Activated CD4-positive, alpha-beta T cell treated with anti-CD3 and anti-CD28 coated beads, Interleukin-2, amount 50 U/mL, for 4 hours (primary cell): ENCODE data around the gene PLPPR1.

Experiments
- DNase-seq, 2 experiments: peaks; one replicate each; pipeline ENCODE4 v3.0.0-alpha.2; 2020

The PLPPR1 gene

GRCh38 chr9:101354765-101355708, 326.5 kb downstream of the PLPPR1 start:
- no peak for DNase-seq

- DNase-seq = no peak
Observed at GRCh38 chr9:101356619-101357018, 328.1 kb downstream of the PLPPR1 start.

GRCh38 chr9:101359679-101360078, 331.2 kb downstream of the PLPPR1 start:
- no peak for DNase-seq

GRCh38 chr9:101360647-101361046, 332.1 kb downstream of the PLPPR1 start:
- DNase-seq = no peak

DNA sequence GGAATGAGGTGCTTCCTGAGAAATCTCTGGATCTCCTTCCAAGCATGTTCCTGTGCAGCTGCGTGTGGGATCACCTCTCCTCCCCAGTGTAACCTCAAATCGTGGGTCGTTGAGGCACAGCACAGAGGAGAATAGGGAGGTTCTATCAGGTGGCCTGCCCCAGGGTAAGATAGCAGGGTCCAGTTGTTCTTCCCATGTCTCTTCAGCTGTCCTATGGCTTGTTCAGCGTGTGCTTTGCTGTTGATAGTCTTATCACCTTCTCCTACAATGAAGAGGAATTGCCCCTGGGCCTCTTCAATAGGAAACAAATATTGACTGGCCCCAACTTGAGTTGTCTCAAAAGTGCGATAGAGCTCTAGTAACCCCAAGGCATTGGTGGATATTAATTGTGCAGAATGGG, 333.9 kb downstream of the PLPPR1 start:
- no peak for DNase-seq

DNA sequence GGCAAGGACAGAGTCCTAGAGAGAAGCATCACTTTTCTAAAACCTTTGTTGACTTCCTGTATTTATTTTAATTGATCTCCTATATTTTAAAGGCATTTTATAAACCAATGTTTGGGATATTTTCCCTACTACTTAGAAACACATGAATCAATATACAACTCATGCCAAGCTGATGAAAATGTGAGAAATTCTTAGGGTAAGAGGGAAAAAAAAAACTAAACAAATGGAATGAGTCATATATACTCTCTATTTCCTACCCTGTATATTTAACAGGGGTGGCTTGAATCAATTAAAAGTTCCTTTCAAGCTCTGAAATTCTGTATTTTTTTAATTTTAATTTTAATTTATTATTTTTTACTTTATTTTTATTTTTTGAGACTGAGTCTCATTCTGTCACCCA, 336.7 kb downstream of the PLPPR1 start:
- DNase-seq = no peak

DNA sequence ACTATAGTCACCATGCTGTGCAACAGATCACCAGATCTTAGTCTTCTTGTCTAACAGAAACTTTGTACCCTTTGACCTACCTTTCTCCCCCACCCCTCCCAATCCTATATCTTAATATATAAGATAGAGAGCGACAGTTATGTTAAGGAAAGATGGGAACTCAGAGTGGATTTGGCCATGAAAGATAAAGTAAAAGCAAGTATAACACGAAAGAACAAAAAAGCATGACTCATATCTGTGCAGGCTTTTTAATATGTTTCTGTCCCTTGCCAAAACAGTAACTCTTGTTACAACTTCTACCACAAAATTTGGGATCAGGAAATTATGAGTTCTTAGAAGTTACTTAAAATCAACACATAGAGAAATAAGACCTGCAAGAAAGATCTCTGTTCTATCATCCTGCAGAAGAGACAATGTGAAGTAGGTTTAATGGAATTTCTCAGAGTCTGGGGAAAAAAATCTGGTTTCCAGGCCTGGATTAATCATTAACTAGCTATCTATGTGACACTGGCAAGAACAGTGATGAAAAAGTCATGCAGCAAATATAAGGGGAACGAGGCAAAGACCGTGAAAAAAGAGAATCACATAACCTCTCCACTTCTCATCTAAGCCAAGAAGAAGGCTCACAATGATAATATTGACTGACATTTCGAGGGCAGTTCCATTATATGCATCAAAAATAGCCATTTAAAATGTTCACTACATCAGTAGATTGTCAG, 337.7 kb downstream of the PLPPR1 start:
- DNase-seq = no peak

GRCh38 chr9:101367323-101367722, 338.8 kb downstream of the PLPPR1 start:
- DNase-seq = no peak

GRCh38 chr9:101369286-101369685, 340.8 kb downstream of the PLPPR1 start:
- no peak for DNase-seq

- DNase-seq = no peak
Observed at GRCh38 chr9:101369884-101370531, 341.5 kb downstream of the PLPPR1 start.

- no peak for DNase-seq
Observed at GRCh38 chr9:101371813-101372212, 343.3 kb downstream of the PLPPR1 start.

DNA sequence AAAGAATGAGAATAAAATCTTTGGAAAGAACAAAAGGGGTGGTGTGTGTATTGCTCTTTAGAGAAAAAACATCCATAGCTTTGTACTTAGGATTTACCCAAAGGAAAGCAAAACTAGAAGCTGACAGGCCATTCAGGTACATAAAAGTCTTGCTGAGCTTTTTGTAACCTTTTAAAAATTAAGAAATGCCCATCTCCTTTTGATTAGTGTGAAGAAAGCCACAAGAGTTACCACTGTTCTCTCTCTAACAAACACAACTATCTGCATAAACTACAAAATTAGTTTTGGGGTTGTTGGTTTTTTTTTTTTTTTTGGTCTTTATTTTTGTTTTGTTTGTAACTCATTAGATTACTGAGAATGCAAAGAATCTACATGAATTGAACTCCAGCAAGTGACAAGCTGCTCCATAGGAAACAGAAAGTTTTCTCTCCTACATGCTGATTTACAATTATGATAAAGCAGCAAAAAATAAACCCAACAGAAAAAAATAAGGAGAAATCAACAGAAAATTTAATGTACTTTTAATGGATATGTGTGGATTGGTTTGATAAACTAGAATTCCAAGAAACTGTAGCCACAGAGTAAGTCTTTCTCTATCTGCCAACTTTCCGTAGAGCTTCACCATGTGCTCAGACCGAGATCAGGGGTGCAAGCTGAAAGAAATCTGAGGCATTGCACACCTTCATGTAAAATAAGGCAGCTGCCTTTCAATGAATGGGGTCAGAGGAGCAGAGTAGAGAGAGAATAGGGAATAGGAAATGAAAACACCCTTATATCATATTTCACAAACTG, 344.0 kb downstream of the PLPPR1 start:
- no peak for DNase-seq
